OCI-LY7 (cell line): Measurements from ENCODE around the gene DCLK3.

Source experiments
- EZH2phosphoT487 ChIP-seq: fragments of 200-600 bp; sonication (generic); IDR thresholded peaks from 2 replicates; pipeline ENCODE4 v1.6.1; 2018; ENCODE audit warnings: low read depth, borderline replicate concordance, mild to moderate bottlenecking, mixed run types, antibody characterized with exemption, low read length, moderate library complexity, mixed read lengths
- TF ChIP-seq, protein P1 (sequence below): fragments of 200-600 bp; sonication (generic); conservative IDR thresholded peaks from 2 replicates; pipeline ENCODE4 v1.5.1; 2014; ENCODE audit warnings: mild to moderate bottlenecking, antibody characterized with exemption, low read length, moderate library complexity, mixed read lengths

- TF ChIP-seq, protein P1, sequence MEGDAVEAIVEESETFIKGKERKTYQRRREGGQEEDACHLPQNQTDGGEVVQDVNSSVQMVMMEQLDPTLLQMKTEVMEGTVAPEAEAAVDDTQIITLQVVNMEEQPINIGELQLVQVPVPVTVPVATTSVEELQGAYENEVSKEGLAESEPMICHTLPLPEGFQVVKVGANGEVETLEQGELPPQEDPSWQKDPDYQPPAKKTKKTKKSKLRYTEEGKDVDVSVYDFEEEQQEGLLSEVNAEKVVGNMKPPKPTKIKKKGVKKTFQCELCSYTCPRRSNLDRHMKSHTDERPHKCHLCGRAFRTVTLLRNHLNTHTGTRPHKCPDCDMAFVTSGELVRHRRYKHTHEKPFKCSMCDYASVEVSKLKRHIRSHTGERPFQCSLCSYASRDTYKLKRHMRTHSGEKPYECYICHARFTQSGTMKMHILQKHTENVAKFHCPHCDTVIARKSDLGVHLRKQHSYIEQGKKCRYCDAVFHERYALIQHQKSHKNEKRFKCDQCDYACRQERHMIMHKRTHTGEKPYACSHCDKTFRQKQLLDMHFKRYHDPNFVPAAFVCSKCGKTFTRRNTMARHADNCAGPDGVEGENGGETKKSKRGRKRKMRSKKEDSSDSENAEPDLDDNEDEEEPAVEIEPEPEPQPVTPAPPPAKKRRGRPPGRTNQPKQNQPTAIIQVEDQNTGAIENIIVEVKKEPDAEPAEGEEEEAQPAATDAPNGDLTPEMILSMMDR = no peak
- TF ChIP-seq EZH2phosphoT487 = no peak
Observed at GRCh38 chr3:36678216-36679013, 85.9 kb downstream of the DCLK3 start.
